K562 (cell line): ENCODE data around the gene NSMF. TPM values are rescaled to one million over a fixed set of nuclear protein-coding genes. Genes with fewer than 3 reads are reported as not detected.
A peak's percentile ranks its signal among the peaks of the same experiment; 100 is the strongest.

Source experiments
- ARHGAP35 ChIP-seq: fragments of 450-650 bp; IDR thresholded peaks from 2 replicates; pipeline ENCODE4 v1.6.1; 2018; ENCODE audit not compliant: partially characterized antibody
- ARID1B ChIP-seq: fragments of 450-650 bp; IDR thresholded peaks from 2 replicates; pipeline ENCODE4 v1.6.1; 2016; ENCODE audit warnings: antibody characterized with exemption, mild to moderate bottlenecking, inconsistent platforms
- ATF6 ChIP-seq: sonication (generic); formaldehyde crosslinking; IDR thresholded peaks from 2 replicates; pipeline ENCODE4 v1.4.0; 2020; ENCODE audit warnings: mild to moderate bottlenecking, missing genetic modification reagents
- CTBP1 ChIP-seq: fragments of 450-650 bp; IDR thresholded peaks from 2 replicates; pipeline ENCODE4 v1.6.1; 2016; ENCODE audit warnings: borderline replicate concordance
- DACH1 ChIP-seq: fragments of 450-650 bp; IDR thresholded peaks from 2 replicates; pipeline ENCODE4 v1.6.1; 2018; ENCODE audit not compliant: partially characterized antibody
- EP300 ChIP-seq: IDR thresholded peaks from 2 replicates; pipeline ENCODE4 v1.6.1; 2012; ENCODE audit warnings: low read length, improper control_type of control experiment
- ETV5 ChIP-seq: sonication (generic); formaldehyde crosslinking; IDR thresholded peaks from 2 replicates; pipeline ENCODE4 v1.4.0; 2020; ENCODE audit warnings: low read depth, mild to moderate bottlenecking, missing genetic modification reagents
- FOXA3 ChIP-seq, 2 experiments: fragments of 450-650 bp in 1 of 2; sonication (generic) in 1 of 2; formaldehyde crosslinking; IDR thresholded peaks in 1 of 2; conservative IDR thresholded peaks in 1 of 2; 2 replicates each; pipeline versions ENCODE4 v1.4.0 to v1.8.0; 2020 to 2022; ENCODE audit warnings: mild to moderate bottlenecking in 2 of 2, missing genetic modification reagents in 1 of 2
- HCFC1 ChIP-seq: IDR thresholded peaks from 2 replicates; pipeline ENCODE4 v1.6.1; 2012; ENCODE audit warnings: low read depth, low read length, improper control_type of control experiment
- MTA3 ChIP-seq: fragments of 450-650 bp; formaldehyde crosslinking; IDR thresholded peaks from 2 replicates; pipeline ENCODE4 v1.6.1; 2017; ENCODE audit warnings: mild to moderate bottlenecking, borderline replicate concordance
- PCBP2 ChIP-seq: fragments of 200-400 bp; formaldehyde crosslinking; IDR thresholded peaks from 2 replicates; pipeline ENCODE4 v1.6.1; 2018; ENCODE audit warnings: low read length, low read depth, mild to moderate bottlenecking, moderate library complexity; ENCODE audit not compliant: poor library complexity, severe bottlenecking
- PHB ChIP-seq: fragments of 250-450 bp; sonication (Bioruptor Pico); IDR thresholded peaks from 2 replicates; pipeline ENCODE4 v1.5.0; 2021
- PTTG1 ChIP-seq: fragments of 450-650 bp; IDR thresholded peaks from 2 replicates; pipeline ENCODE4 v1.6.1; 2016; ENCODE audit warnings: low read depth, mild to moderate bottlenecking, missing genetic modification characterization, missing compliant biosample characterization
- RBM34 ChIP-seq: fragments of 200-400 bp; formaldehyde crosslinking; IDR thresholded peaks from 2 replicates; pipeline ENCODE4 v1.6.1; 2018; ENCODE audit warnings: low read length, borderline replicate concordance; ENCODE audit not compliant: insufficient read depth
- RNF219 ChIP-seq: fragments of 250-450 bp; sonication (Bioruptor Pico); IDR thresholded peaks from 2 replicates; pipeline ENCODE4 v1.5.0; 2022; ENCODE audit warnings: mild to moderate bottlenecking
- SMARCB1 ChIP-seq: IDR thresholded peaks from 2 replicates; pipeline ENCODE4 v1.6.1; 2011; ENCODE audit warnings: improper control_type of control experiment, low read depth; ENCODE audit not compliant: insufficient read length
- TGIF2 ChIP-seq: sonication (generic); formaldehyde crosslinking; IDR thresholded peaks from 2 replicates; pipeline ENCODE4 v1.8.1; 2022; ENCODE audit warnings: mild to moderate bottlenecking, missing genetic modification reagents, moderate library complexity
- XRCC4 ChIP-seq: IDR thresholded peaks from one replicate; pipeline ENCODE4 v1.6.1; 2011; ENCODE audit not compliant: insufficient read depth, insufficient read length; ENCODE audit errors: extremely low read depth
- ZEB2 ChIP-seq: fragments of 450-650 bp; IDR thresholded peaks from 2 replicates; pipeline ENCODE4 v1.6.1; 2016
- ZNF551 ChIP-seq: fragments of 250-450 bp; sonication (Bioruptor Pico); IDR thresholded peaks from 2 replicates; pipeline ENCODE4 v1.5.0; 2021; ENCODE audit warnings: mild to moderate bottlenecking, moderate library complexity
- polyA plus RNA-seq, 8 experiments: library from polyadenylated mRNA; depleted of rRNA in 4 of 8; stranded (reverse) in 5 of 8; unstranded in 3 of 8; fragments of >200 nt; fragmentation: Nextera tagmentation in 2 of 8; fragmentation: Illumina TruSeq in 1 of 8; extraction: Ambion mirVana in 2 of 8; extraction: Trizol in 1 of 8; gene quantifications; 2 replicates each; pipeline versions ENCODE4 v1.2.1 to v1.2.3, GENCODE V29; 2011 to 2014; ENCODE audit warnings: inconsistent platforms in 1 of 8, missing spikeins in 1 of 8
- total RNA-seq, 7 experiments: library from RNA; depleted of rRNA in 6 of 7; stranded (reverse); fragments of >200 nt in 6 of 7; fragmentation: Illumina TruSeq in 2 of 7; extraction: Trizol in 2 of 7; gene quantifications; 2 replicates each; pipeline versions ENCODE4 v1.2.1 to v1.2.3, GENCODE V29; 2011 to 2021; ENCODE audit warnings: low replicate concordance in 1 of 7
- TF ChIP-seq, protein P1 (sequence below): fragments of 250-450 bp; sonication (Bioruptor Pico); IDR thresholded peaks from 2 replicates; pipeline ENCODE4 v1.8.0; 2021; ENCODE audit warnings: mild to moderate bottlenecking, moderate library complexity
- TF ChIP-seq, protein P2 (sequence below): fragments of 250-450 bp; sonication (Bioruptor Pico); IDR thresholded peaks from 2 replicates; pipeline ENCODE4 v1.5.0; 2020; ENCODE audit warnings: mild to moderate bottlenecking, borderline replicate concordance

Gene NSMF
- total and polyA plus RNA-seq, 9 of the 15 experiments (the other 6 are each of a cell fraction or from before 2014, with no cell fraction given): 0.20 to 82.7 (median 29.3) TPM

GRCh38 chr9:137494104-137494544 is 35.0 kb upstream of the NSMF start (continued):
- TF ChIP-seq, protein P1, sequence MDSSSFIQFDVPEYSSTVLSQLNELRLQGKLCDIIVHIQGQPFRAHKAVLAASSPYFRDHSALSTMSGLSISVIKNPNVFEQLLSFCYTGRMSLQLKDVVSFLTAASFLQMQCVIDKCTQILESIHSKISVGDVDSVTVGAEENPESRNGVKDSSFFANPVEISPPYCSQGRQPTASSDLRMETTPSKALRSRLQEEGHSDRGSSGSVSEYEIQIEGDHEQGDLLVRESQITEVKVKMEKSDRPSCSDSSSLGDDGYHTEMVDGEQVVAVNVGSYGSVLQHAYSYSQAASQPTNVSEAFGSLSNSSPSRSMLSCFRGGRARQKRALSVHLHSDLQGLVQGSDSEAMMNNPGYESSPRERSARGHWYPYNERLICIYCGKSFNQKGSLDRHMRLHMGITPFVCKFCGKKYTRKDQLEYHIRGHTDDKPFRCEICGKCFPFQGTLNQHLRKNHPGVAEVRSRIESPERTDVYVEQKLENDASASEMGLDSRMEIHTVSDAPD (CRISPR knock-in tag): no peak
- no peak for TF ChIP-seq SMARCB1
- 0 out of 2 replicates have a peak, but pooled peaks have one; percentile 21 for TF ChIP-seq ARID1B
- no peak for TF ChIP-seq PHB (CRISPR knock-in tag)
- no peak for TF ChIP-seq TGIF2 (CRISPR knock-in tag)
- TF ChIP-seq PCBP2: no peak
- TF ChIP-seq ATF6: no peak
- TF ChIP-seq ZNF551 (CRISPR knock-in tag): no peak
- peak; percentile 27 for TF ChIP-seq DACH1
- TF ChIP-seq FOXA3 (CRISPR knock-in tag; conservative IDR thresholded peaks at IDR 0.05 in 1 of 2, IDR thresholded peaks at IDR 0.05 in 1 of 2): no peak
- no peak for TF ChIP-seq EP300
- 0 out of 2 replicates have a peak, but pooled peaks have one; percentile 31 for TF ChIP-seq MTA3
- no peak for TF ChIP-seq ARHGAP35
- TF ChIP-seq ETV5 (CRISPR knock-in tag): peak; percentile 53; the same call in 1 of the 2 replicates
- TF ChIP-seq PTTG1 (tag): no peak
- TF ChIP-seq ZEB2: peak; percentile 46; the same call in 1 of the 2 replicates
- TF ChIP-seq, protein P2, sequence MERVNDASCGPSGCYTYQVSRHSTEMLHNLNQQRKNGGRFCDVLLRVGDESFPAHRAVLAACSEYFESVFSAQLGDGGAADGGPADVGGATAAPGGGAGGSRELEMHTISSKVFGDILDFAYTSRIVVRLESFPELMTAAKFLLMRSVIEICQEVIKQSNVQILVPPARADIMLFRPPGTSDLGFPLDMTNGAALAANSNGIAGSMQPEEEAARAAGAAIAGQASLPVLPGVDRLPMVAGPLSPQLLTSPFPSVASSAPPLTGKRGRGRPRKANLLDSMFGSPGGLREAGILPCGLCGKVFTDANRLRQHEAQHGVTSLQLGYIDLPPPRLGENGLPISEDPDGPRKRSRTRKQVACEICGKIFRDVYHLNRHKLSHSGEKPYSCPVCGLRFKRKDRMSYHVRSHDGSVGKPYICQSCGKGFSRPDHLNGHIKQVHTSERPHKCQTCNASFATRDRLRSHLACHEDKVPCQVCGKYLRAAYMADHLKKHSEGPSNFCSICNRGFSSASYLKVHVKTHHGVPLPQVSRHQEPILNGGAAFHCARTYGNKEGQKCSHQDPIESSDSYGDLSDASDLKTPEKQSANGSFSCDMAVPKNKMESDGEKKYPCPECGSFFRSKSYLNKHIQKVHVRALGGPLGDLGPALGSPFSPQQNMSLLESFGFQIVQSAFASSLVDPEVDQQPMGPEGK (CRISPR knock-in tag): no peak
- TF ChIP-seq RBM34: no peak
- no peak for TF ChIP-seq XRCC4
- peak; percentile 20; the same call in 1 of the 2 replicates for TF ChIP-seq CTBP1
- no peak for TF ChIP-seq RNF219 (CRISPR knock-in tag)
- no peak for TF ChIP-seq HCFC1
